Left cardiac atrium (tissue), 4 donors: ENCODE measurements around the gene ASTN1. TPM values are rescaled to one million over a fixed set of nuclear protein-coding genes. Genes with fewer than 3 reads are reported as not detected.

Experiments used
- ATAC-seq, 2 donors: fragments of 200-7000 bp; cut with Tn5 transposase; one replicate each; pipeline ENCODE4 v1.9.1; 2020; ENCODE audit warnings: mild to moderate bottlenecking in 2 of 2, moderate library complexity in 2 of 2
- DNase-seq: peaks from one replicate; pipeline ENCODE4 v3.0.0-alpha.2; 2020
- intact Hi-C, 2 donors: fragments of 100-400 bp; cut with DNase I; formaldehyde crosslinking; loops; one replicate each; pipeline versions ENCODE4 v1.14.1 to v1.15.1; 2022 to 2023
- total RNA-seq, 2 donors: library from RNA; stranded (reverse); fragmentation: NEBNext Ultra II Directional; extraction: Animal tissue kit (Norgen Biotek cat#: 25700); gene quantifications; one replicate each; pipeline ENCODE4 v1.2.1, GENCODE V29; 2021
- donor health status: DM: no; HTN: yes; CAD: no.
- donor health status: DM: no; HTN: yes; CAD: no; lungs with severe emphysema.
- donor health status: DM: yes; HTN: yes; CAD: no.
- donor health status: Dilated cardiomyopathy.

The ASTN1 gene
- total RNA-seq, 2 donors from 2014 or later, result 0.79 to 0.94 TPM

GRCh38 chr1:176866011-176866714 is 298.3 kb downstream of the ASTN1 start:
- DNase-seq (no peak), ATAC-seq (no peak)
- intact Hi-C loops, result no loop called here

GRCh38 chr1:176864211-176864610 is 300.3 kb downstream of the ASTN1 start:
- intact Hi-C loops, result no loop called here
- DNase-seq (no peak), ATAC-seq (no peak)

GRCh38 chr1:176863613-176864012 is 300.9 kb downstream of the ASTN1 start:
- DNase-seq (no peak), ATAC-seq (no peak)
- intact Hi-C loops, result no loop called here

- no peak for DNase-seq
- ATAC-seq, result no peak
- intact Hi-C loops, result no loop called here
Measured at GRCh38 chr1:176858433-176858916, 306.0 kb downstream of the ASTN1 start.

- peak in 1 of 2 donors; percentile 55 for ATAC-seq
- DNase-seq, result no peak
- intact Hi-C loops, result no loop called here
Measured at GRCh38 chr1:176857632-176858031, 306.9 kb downstream of the ASTN1 start.

- intact Hi-C loops, result no loop called here
- ATAC-seq (no peak), DNase-seq (no peak)
Measured at GRCh38 chr1:176854758-176855745, 309.5 kb downstream of the ASTN1 start.

- no peak for DNase-seq
- intact Hi-C loops, result no loop called here
- no peak for ATAC-seq
Measured at GRCh38 chr1:176854121-176854520, 310.4 kb downstream of the ASTN1 start.

- intact Hi-C loops, result no loop called here
- ATAC-seq, result peak in 1 of 2 donors; percentile 60
- no peak for DNase-seq
Measured at GRCh38 chr1:176853503-176853902, 311.0 kb downstream of the ASTN1 start.

- intact Hi-C loops, result no loop called here
- ATAC-seq, result no peak
- DNase-seq, result no peak
Measured at GRCh38 chr1:176852124-176852523, 312.4 kb downstream of the ASTN1 start.

- intact Hi-C loops, result no loop called here
- DNase-seq (no peak), ATAC-seq (no peak)
Measured at GRCh38 chr1:176850871-176851270, 313.6 kb downstream of the ASTN1 start.

GRCh38 chr1:176849281-176849680 is 315.2 kb downstream of the ASTN1 start:
- ATAC-seq (no peak), DNase-seq (no peak)
- intact Hi-C loops, result loop anchor here in 1 of 2 donors (10.0 kb wide), 1 partner anchor 474 kb away; no protein-coding TSS in a partner anchor

- intact Hi-C loops, result loop anchor here in 1 of 2 donors (10.0 kb wide), 1 partner anchor 472 kb away; no protein-coding TSS in a partner anchor
- ATAC-seq, result peak; percentile 84 to 94
- no peak for DNase-seq
Measured at GRCh38 chr1:176847052-176847451, 317.5 kb downstream of the ASTN1 start.

GRCh38 chr1:176843352-176844297 is 320.9 kb downstream of the ASTN1 start:
- no peak for DNase-seq

GRCh38 chr1:176841238-176841637 is 323.3 kb downstream of the ASTN1 start:
- intact Hi-C loops, result loop anchor here (5.0 to 10.0 kb wide), 3 partner anchors 149 to 466 kb away; no protein-coding TSS in a partner anchor
- DNase-seq, result no peak
- ATAC-seq, result no peak

More at GRCh38 chr1:176843352-176844297, 320.9 kb downstream of the ASTN1 start:
- ATAC-seq, result peak; percentile 48 to 81
- intact Hi-C loops, result loop anchor here (2.0 to 10.0 kb wide), 5 partner anchors 151 to 469 kb away; no protein-coding TSS in a partner anchor

- no peak for DNase-seq
- intact Hi-C loops, result no loop called here
- no peak for ATAC-seq
Measured at GRCh38 chr1:176839216-176839615, 325.3 kb downstream of the ASTN1 start.

GRCh38 chr1:176838276-176838995 is 326.1 kb downstream of the ASTN1 start:
- DNase-seq (no peak), ATAC-seq (no peak)
- intact Hi-C loops, result no loop called here

GRCh38 chr1:176837708-176838107 is 326.8 kb downstream of the ASTN1 start:
- DNase-seq, result no peak
- intact Hi-C loops, result no loop called here
- ATAC-seq, result no peak

GRCh38 chr1:176831150-176831549 is 333.4 kb downstream of the ASTN1 start:
- DNase-seq (no peak), ATAC-seq (no peak)
- intact Hi-C loops, result no loop called here
